A204.1 (cell line): Measurements from ENCODE around the gene FOXF2.

Experiments
- FAIRE-seq: peaks from 2 replicates; lab custom pipeline; 2012; peaks lifted over from hg19 to GRCh38; lab: Jason Lieb, UNC

The FOXF2 gene

DNA sequence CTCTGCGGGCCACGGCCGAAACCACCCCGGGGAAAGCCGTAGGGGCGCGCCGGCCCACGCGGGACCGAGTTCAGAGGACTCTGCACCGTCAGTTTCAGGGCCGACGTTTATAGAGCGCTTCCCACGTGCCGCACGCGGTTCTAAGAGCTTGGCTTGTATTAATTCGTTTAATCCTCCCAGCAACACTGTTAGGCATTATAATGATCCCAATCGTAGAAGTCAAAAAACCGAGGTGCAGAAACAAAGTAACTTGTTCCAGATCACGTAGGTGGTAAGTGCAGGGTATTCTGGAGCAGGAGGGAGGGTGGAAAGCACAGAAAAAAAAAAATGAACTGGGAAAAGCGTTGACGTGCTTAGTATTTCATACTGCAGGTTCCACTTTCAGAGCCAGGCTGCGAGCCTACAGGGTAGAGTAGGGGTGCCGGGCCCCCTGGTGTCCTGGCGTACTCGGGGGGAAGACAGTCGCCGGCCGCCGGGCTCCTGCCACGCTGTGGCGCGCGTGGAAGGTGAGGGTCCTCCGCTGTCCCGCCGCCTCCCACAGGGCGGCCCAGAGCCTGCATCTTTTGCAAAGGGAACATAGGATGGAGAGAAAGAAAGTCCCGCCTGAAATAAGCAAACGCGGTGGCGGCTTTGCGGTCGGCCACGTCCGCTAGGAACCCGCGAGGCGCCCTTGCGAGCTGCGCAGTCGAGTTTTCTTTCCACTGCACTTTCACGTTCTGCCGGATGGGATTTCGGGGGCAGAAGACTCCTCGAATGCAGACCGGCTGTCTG is 10.2 kb upstream of the FOXF2 start:
- no peak for FAIRE-seq

GRCh38 chr6:1379788-1380147 is 9.6 kb upstream of the FOXF2 start:
- no peak for FAIRE-seq

- no peak for FAIRE-seq
These were observed 8.6 kb upstream of the FOXF2 start for GRCh38 chr6:1380625-1381427.

GRCh38 chr6:1381481-1382330 is 7.7 kb upstream of the FOXF2 start:
- FAIRE-seq = no peak

DNA sequence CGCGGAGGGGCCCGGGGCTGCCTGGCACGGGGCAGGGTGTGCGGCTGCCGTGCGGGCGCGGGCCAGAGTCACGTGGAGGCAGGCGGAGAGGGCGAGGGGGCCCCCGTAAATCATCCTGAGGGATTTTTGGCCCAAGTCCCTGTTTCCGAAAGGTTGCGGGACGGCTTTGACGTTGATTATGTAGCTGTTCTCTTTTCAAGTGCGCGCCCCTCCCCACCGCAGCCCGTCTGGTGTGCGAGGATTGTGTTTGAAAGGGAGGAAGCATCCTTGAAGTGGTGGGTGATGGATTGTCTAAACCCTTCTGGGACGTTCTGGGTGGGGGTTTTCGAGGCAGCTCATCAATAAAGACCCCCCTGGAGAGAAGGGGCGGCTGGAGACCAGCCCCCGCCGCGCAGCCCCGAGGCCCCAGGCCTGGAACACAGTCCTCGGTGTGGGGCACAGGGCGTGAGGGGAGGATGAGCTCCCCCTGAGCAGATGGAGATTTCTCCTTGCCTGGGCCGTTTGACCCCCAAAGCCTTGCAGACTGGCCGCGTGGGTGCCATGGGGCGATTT is 7.0 kb upstream of the FOXF2 start:
- FAIRE-seq = no peak

DNA sequence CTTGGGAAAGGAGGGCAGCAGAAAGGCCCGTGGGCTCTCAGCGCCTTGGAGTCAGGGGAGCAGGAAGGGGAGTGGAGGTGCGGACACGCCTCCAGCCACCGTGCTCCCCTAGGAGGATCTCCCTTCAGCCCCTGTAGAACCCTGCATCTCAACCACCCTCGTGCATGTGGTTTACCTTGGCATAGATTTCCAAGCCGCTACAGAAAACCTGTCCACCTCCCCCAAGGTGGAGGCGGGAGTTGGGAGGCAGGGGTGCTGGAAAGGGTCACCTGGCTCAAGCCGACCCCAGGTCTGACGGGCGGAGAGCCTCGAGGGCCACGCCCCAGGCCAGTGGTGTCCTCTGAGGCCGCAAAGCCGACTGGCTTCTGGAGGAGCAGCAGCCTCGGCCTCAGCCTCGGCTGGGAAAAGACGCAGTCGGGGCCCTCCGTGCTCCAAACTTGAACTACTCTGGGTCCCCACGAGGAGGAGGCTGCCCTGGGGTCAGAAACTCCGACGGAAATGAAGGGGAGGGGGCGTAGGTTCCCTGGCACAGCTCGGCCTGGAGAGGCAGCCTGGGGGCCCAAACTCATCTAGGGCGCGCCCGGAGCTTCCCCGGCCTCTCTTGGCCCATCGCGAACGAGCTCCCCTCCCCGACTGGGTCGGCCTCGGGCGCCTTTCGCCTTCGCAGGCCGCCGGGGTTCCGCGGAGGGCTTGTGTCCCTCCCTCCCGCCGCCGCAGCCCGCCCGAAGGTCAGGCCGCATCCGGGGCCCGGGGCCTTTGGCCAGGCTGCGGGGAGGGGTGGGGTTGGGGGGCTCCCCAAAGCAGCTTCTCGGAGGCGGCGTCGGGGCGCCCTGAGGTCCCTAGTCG is 6.3 kb upstream of the FOXF2 start:
- no peak for FAIRE-seq

DNA sequence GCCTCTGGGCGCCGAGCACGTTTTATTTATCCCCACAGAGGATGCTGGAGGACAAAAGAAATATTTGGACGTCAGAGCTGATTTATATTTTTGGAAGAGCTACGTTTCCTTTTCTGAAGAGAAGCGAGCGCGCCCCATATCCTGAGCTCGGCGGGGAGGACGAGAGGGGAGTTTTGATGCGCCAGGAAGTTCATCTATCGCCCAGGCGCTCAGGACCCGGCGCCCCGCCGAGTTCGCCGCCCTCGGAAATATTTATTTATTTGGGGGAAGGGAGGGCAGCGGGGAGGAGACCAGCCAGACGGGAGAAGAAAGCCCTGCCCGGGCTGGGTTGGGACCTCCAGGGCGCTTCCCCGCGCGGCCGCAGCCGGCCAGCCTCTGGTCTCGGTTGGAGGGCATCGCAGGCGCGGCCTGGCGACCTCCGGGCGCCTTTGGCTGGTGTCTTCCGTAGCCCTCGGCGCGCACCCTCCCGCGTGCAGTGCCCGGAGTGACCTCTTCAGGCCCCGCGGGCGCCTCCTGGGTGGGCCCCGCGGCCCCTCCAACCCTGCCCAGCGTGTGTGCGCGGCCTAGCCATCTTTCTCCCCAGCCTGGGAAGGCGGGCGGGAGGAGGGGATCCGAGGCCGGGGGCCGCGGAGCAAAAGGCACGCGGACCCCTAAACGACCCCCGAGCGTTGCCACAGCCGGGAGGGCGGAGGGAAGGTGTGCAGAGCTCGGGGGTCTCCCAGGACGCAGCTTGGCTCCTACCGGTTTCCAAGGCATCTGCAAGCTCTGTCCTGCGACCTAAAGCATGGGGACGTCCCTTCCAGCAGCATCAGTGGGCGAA is 5.4 kb upstream of the FOXF2 start:
- FAIRE-seq = no peak

GRCh38 chr6:1384549-1385128 is 4.7 kb upstream of the FOXF2 start:
- FAIRE-seq = no peak

GRCh38 chr6:1385129-1386037 is 4.0 kb upstream of the FOXF2 start:
- no peak for FAIRE-seq

- no peak for FAIRE-seq
These were observed 3.2 kb upstream of the FOXF2 start for GRCh38 chr6:1386038-1386709.

DNA sequence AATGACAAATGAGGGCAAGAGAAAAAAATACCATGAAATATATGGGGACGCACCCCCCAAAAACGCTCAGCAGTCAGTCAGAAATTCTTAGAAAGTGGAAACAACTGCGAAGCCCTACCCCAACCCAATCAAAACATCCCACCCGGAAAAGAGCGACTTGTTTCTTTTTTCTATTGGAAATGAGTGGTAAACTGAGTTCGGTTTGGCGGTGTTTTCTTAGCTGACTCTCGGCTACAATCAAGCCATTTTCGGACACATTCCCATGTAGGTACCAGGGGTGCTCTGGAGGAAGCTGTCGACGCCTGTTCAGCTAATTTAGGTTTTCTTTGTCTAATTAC is 1.9 kb upstream of the FOXF2 start:
- FAIRE-seq = no peak

DNA sequence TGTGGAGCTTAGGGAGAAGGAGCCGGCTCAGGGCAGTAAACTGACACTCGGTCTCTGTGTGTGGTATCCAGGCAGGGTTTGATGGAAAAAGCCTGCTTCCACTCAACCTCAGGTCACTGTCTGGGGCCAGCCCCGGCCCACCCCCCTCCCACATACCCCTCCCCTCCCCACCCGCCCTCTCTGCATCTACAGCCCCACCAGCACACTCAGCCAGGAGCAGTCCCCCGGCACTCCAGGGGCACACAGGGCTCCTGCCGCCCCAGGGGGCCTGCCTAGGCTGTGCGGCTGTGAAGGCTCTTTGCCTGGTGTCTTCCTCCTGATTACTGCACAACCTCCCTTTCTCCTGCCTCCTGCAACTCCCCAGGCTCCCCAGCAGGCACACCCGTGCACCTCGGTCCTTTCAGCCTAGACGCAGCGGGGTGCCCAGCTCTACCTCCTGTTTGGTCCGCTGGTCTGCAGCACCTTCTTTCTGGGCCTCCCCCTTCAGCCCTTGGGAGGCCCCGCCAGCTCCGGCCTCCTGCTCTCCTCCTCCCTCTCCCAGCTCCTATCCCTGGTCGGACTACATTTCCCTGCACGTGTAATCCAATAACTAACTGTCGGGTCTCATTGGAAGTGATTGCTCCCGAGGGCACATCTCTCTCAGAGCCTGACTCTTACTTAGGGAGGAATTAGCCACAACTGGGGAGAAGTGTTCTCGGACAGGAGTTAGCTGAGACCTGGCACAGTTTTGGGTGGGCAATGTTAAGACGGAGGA is 1.3 kb upstream of the FOXF2 start:
- no peak for FAIRE-seq

DNA sequence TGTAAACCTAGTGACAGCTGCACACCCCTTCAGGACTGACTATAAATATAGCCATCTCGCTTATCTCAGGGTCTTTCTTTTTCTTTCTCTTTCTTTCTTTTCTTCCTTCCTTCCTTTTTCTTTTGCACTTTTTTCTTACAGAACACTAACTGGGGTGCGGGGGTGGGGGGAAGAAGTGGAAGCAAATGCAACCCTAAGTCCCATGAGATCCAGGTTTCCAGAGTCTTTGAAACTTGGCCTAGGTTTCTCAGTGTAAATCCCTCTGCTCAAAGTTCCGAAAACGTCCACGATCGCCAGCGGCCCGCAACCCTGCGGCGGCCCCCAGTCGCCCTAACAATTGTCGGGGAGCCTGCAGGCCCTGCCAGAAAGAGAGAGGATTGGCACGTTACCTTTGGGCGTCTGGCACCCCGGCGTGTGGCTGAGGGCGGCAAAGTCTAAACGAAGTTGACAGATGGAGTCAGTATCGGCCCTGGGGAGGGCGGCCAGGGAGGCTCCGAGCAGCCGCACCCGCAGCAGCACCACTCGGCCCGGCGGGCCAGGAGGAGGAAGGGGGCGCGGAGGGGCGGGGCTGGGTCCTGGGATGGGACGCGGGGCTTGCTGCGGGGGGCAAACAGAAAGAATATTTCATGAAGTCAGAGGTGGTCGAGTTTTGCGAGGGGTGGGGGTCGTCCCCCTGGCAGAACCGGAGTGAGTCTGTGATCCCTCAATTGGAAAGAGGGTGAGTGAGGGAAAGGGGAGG is 577 bp upstream of the FOXF2 start:
- FAIRE-seq = no peak

DNA sequence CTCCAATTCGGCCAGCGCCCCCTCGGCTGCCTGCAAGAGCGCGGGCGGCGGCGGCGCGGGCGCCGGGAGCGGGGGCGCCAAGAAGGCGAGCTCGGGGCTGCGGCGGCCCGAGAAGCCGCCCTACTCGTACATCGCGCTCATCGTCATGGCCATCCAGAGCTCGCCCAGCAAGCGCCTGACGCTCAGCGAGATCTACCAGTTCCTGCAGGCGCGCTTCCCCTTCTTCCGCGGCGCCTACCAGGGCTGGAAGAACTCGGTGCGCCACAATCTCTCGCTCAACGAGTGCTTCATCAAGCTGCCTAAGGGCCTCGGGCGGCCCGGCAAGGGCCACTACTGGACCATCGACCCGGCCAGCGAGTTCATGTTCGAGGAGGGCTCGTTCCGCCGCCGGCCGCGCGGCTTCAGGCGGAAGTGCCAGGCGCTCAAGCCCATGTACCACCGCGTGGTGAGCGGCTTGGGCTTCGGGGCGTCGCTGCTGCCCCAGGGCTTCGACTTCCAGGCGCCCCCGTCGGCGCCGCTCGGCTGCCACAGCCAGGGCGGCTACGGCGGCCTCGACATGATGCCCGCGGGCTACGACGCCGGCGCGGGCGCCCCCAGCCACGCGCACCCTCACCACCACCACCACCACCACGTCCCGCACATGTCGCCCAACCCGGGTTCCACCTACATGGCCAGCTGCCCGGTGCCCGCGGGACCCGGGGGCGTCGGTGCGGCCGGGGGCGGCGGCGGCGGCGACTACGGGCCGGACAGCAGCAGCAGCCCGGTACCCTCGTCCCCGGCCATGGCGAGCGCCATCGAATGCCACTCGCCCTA is 963 bp downstream of the FOXF2 start:
- no peak for FAIRE-seq

DNA sequence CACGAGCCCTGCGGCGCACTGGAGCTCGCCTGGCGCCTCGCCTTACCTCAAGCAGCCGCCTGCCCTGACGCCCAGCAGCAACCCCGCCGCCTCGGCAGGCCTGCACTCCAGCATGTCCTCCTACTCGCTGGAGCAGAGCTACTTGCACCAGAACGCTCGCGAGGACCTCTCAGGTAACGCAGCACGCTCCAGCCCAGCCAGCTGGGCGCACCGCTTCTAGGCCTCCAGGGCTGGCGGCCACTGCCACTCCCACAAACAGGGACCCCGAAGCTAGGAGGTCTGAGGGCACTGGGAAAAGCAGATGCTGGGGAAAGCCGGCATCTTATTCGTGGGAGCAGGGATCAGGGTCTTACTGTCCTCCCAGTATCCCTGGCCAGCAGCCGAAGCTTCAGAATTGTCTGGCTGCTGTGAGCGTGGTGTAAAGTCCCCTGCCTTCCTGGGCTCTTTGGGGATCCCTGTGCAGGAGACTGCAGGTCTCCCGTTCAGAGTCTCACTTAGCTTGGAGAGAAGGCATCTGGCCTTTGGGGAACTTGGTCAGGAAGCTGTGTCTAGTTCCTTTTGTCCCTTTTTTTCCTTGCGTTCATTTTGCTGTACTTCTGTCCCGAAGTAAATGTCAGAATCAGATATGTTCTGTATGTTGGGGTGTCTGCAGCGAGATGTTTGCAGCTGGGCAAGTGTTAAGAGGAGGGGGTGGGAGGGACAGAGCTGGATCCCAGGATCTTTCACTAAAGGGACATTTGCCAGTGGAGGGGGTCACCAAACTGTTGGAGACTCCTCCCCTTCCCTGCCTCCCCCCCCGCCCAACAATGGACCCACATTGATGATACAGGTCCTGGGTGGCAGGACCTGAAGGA is 1.8 kb downstream of the FOXF2 start:
- no peak for FAIRE-seq
